A549 (cell line): Measurements from ENCODE around the gene NFIA. TPM values are rescaled to one million over a fixed set of nuclear protein-coding genes. Genes with fewer than 3 reads are reported as not detected.

Experiments
- ATAC-seq, 2 experiments: fragments of 200-7000 bp in 1 of 2; fragments of >200 bp in 1 of 2; cut with Nextera tagmentation in 1 of 2; cut with Tn5 transposase in 1 of 2; 3 replicates each; pipeline versions ENCODE4 v1.8.0 to v1.9.1; 2018 to 2020; ENCODE audit warnings: mild to moderate bottlenecking in 1 of 2, moderate library complexity in 1 of 2
- CTCF ChIA-PET: fragments of 300-600 bp; sonication (Branson Sonifier 250); formaldehyde crosslinking; extraction: SDS; loops from one replicate; lab custom pipeline; 2021; ENCODE audit warnings: antibody characterized with exemption, inconsistent platforms; lab: Yijun Ruan, JAX
- POLR2A ChIA-PET: fragments of 350-600 bp; formaldehyde crosslinking; extraction: SDS; loops from one replicate; lab custom pipeline; 2021; ENCODE audit warnings: antibody characterized with exemption, inconsistent platforms; lab: Yijun Ruan, JAX
- DNase-seq, 2 experiments: peaks; one replicate each; pipeline versions ENCODE4 v3.0.0 to v3.0.0-alpha.2; 2011 to 2016; ENCODE audit warnings: low read depth in 1 of 2, low spot score in 1 of 2
- FAIRE-seq: peaks from 2 replicates; lab custom pipeline; 2011; peaks lifted over from hg19 to GRCh38; lab: Jason Lieb, UNC
- H3K27ac ChIP-seq, 2 experiments: fragments of >200 bp; sonication (Bioruptor Twin); formaldehyde crosslinking; 3 replicates each; pipeline ENCODE4 v1.5.1; 2016 to 2017
- H3K4me1 ChIP-seq: fragments of >200 bp; sonication (Bioruptor Twin); formaldehyde crosslinking; 3 replicates; pipeline ENCODE4 v1.6.1; 2016
- H3K4me2 ChIP-seq: fragments of >200 bp; sonication (Bioruptor Twin); formaldehyde crosslinking; 3 replicates; pipeline ENCODE4 v1.6.1; 2016
- H3K4me3 ChIP-seq: fragments of >200 bp; sonication (Bioruptor Twin); formaldehyde crosslinking; 3 replicates; pipeline ENCODE4 v1.5.1; 2016
- H3K9me3 ChIP-seq: fragments of >200 bp; sonication (Bioruptor Twin); formaldehyde crosslinking; 3 replicates; pipeline ENCODE4 v1.6.1; 2016
- BHLHE40 ChIP-seq: IDR thresholded peaks from 2 replicates; pipeline ENCODE4 v1.6.1; 2012; ENCODE audit warnings: low read depth, low read length, inconsistent platforms
- CBX8 ChIP-seq: fragments of 200-600 bp; sonication (generic); IDR thresholded peaks from 2 replicates; pipeline ENCODE4 v1.6.1; 2016
- CEBPB ChIP-seq, 2 experiments: fragments of >200 bp in 1 of 2; sonication (Bioruptor Twin) in 1 of 2; formaldehyde crosslinking in 1 of 2; IDR thresholded peaks; 2 replicates each; pipeline ENCODE4 v1.6.1; 2012 to 2016
- CHD4 ChIP-seq: fragments of 200-600 bp; sonication (generic); IDR thresholded peaks from 2 replicates; pipeline ENCODE4 v1.6.1; 2016; ENCODE audit warnings: antibody characterized with exemption, mild to moderate bottlenecking, borderline replicate concordance
- EHF ChIP-seq: fragments of 250-450 bp; sonication (Bioruptor Pico); IDR thresholded peaks from 2 replicates; pipeline ENCODE4 v1.5.0; 2020; ENCODE audit warnings: mild to moderate bottlenecking
- EP300 ChIP-seq, 2 experiments: fragments of >200 bp; sonication (Bioruptor Twin); formaldehyde crosslinking; IDR thresholded peaks; 2 replicates in 1 of 2; 3 replicates in 1 of 2; pipeline ENCODE4 v1.6.1; 2016 to 2017
- ESRRA ChIP-seq: fragments of 150-350 bp; IDR thresholded peaks from 2 replicates; pipeline ENCODE4 v1.6.1; 2014; ENCODE audit warnings: mild to moderate bottlenecking, low read length, borderline replicate concordance
- FOSB ChIP-seq: fragments of 250-450 bp; sonication (Bioruptor Pico); IDR thresholded peaks from 2 replicates; pipeline ENCODE4 v1.5.0; 2020; ENCODE audit warnings: mild to moderate bottlenecking, moderate library complexity
- FOSL2 ChIP-seq, 2 experiments: fragments of 450-650 bp in 1 of 2; fragments of >200 bp in 1 of 2; sonication (Bioruptor Twin) in 1 of 2; formaldehyde crosslinking; IDR thresholded peaks; 2 replicates each; pipeline versions ENCODE4 v1.5.0 to v1.6.1; 2016 to 2020; ENCODE audit warnings: mild to moderate bottlenecking in 1 of 2, moderate library complexity in 1 of 2
- HEYL ChIP-seq: fragments of 250-450 bp; sonication (Bioruptor Pico); IDR thresholded peaks from 2 replicates; pipeline ENCODE4 v1.8.0; 2021; ENCODE audit warnings: mild to moderate bottlenecking, moderate library complexity
- HOXB13 ChIP-seq: fragments of 250-450 bp; sonication (Bioruptor Pico); IDR thresholded peaks from 2 replicates; pipeline ENCODE4 v1.5.0; 2020; ENCODE audit warnings: low read depth, mild to moderate bottlenecking, moderate library complexity
- JUN ChIP-seq, 2 experiments: fragments of >200 bp; sonication (Bioruptor Twin); formaldehyde crosslinking; IDR thresholded peaks; 2 replicates in 1 of 2; 3 replicates in 1 of 2; pipeline ENCODE4 v1.6.1; 2016 to 2017
- KDM1A ChIP-seq: fragments of 200-600 bp; sonication (generic); IDR thresholded peaks from 2 replicates; pipeline ENCODE4 v1.6.1; 2016; ENCODE audit warnings: low read depth, mild to moderate bottlenecking
- MAZ ChIP-seq: fragments of 150-350 bp; IDR thresholded peaks from 2 replicates; pipeline ENCODE4 v1.6.1; 2014; ENCODE audit warnings: antibody characterized with exemption, low read depth, low read length, borderline replicate concordance
- MYC ChIP-seq: IDR thresholded peaks from 2 replicates; pipeline ENCODE4 v1.6.1; 2012; ENCODE audit warnings: mild to moderate bottlenecking, inconsistent platforms, low read length, improper control_type of control experiment, borderline replicate concordance
- RARB ChIP-seq: fragments of 250-450 bp; sonication (Bioruptor Pico); IDR thresholded peaks from 2 replicates; pipeline ENCODE4 v1.8.0; 2021; ENCODE audit warnings: mild to moderate bottlenecking, moderate library complexity
- SMC3 ChIP-seq: fragments of >200 bp; sonication (Bioruptor Twin); formaldehyde crosslinking; IDR thresholded peaks from 3 replicates; pipeline ENCODE4 v1.6.1; 2018; ENCODE audit warnings: inconsistent platforms
- SREBF2 ChIP-seq: fragments of 450-650 bp; IDR thresholded peaks from 2 replicates; pipeline ENCODE4 v1.6.1; 2014; ENCODE audit warnings: mild to moderate bottlenecking, moderate library complexity
- TP53 ChIP-seq: fragments of 250-450 bp; sonication (Bioruptor Pico); IDR thresholded peaks from 2 replicates; pipeline ENCODE4 v1.5.0; 2021; ENCODE audit warnings: mild to moderate bottlenecking, moderate library complexity
- ZC3H11A ChIP-seq: fragments of 450-650 bp; IDR thresholded peaks from 2 replicates; pipeline ENCODE4 v1.6.1; 2014; ENCODE audit warnings: antibody characterized with exemption, mild to moderate bottlenecking
- WGBS: methylation state at CpG from one replicate; pipeline ENCODE4 v1.1.6; 2017; ENCODE audit errors: missing lambda C conversion rate; 5-methylcytosine and 5-hydroxymethylcytosine counted together
- polyA plus RNA-seq, 4 experiments: library from polyadenylated mRNA; depleted of rRNA in 3 of 4; stranded (reverse); fragments of >200 nt; fragmentation: RNase III in 1 of 4; extraction: RNeasy Plus Mini Kit Qiagen cat#74134 plus additional on column Dnase treatment in 1 of 4; gene quantifications; 2 replicates in 3 of 4; 3 replicates in 1 of 4; pipeline ENCODE4 v1.2.3, GENCODE V29; 2011 to 2017
- TF ChIP-seq, protein P1 (sequence below): IDR thresholded peaks from 2 replicates; pipeline ENCODE4 v1.6.1; 2012
- TF ChIP-seq, protein P2 (sequence below): fragments of 450-650 bp; IDR thresholded peaks from 2 replicates; pipeline ENCODE4 v1.6.1; 2014; ENCODE audit warnings: antibody characterized with exemption
- TF ChIP-seq, protein P3 (sequence below): fragments of 200-600 bp; sonication (generic); IDR thresholded peaks from 2 replicates; pipeline ENCODE4 v1.6.1; 2016; ENCODE audit warnings: antibody characterized with exemption, mild to moderate bottlenecking, moderate library complexity
- TF ChIP-seq, protein P4 (sequence below): fragments of >200 bp; sonication (Bioruptor Twin); formaldehyde crosslinking; IDR thresholded peaks from 3 replicates; pipeline ENCODE4 v1.5.1; 2016
- TF ChIP-seq, protein P5 (sequence below): fragments of >200 bp; sonication (Bioruptor Twin); formaldehyde crosslinking; IDR thresholded peaks from 3 replicates; pipeline ENCODE4 v1.6.1; 2016

Gene NFIA
- polyA plus RNA-seq, 2 of the 4 experiments (the other 2 are of a cell fraction) = 6.5 to 25.8 TPM

DNA sequence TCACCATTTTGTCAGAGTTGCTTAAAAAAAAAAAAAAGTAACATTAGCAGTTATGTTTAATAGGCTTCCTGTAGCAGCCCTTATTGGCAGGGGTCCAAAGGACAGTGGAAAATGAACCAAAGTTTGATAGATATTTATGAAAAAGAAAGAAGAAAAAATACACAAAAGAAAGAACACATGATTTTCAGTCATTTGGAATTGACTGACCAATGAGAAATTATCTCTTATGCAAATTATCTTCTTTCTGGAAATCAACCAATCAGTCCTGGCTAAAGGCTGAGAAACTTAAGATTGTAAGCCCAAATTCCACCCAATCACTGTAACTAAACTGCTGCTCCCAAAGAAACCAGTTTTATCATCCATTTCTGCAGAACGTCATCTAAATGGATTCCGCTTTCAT lies 360.2 kb downstream of the NFIA start:
- peak overlapping the region; percentile 80 to 83 for H3K27ac ChIP-seq
- POLR2A ChIA-PET = no interaction called here
- DNase-seq (no peak), FAIRE-seq (no peak), ATAC-seq (no peak)
- CTCF ChIA-PET = interaction anchor here (1.1 kb wide), 1 partner anchor 17 kb away, joined by 3 read pairs; no protein-coding TSS in a partner anchor
- H3K4me3 ChIP-seq = no peak overlapping the region
- H3K4me1 ChIP-seq = peaks cover 53% of the 10 kb centered on the region
- WGBS = 97% methylated on average over 2 of the region's 2 CpGs
- peak overlapping the region; percentile 57; the same call in 1 of the 3 replicates for H3K4me2 ChIP-seq
- TF ChIP-seq, protein P1, sequence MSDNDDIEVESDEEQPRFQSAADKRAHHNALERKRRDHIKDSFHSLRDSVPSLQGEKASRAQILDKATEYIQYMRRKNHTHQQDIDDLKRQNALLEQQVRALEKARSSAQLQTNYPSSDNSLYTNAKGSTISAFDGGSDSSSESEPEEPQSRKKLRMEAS = no peak
- TF ChIP-seq HOXB13 (no peak), SREBF2 (no peak), MYC (no peak), EP300 (IDR thresholded peaks at IDR 0.05) (no peak), CHD4 (no peak), FOSL2 (IDR thresholded peaks at IDR 0.05) (no peak), FOSL2 (CRISPR knock-in tag; IDR thresholded peaks at IDR 0.05) (no peak), SMC3 (no peak)
- TF ChIP-seq, protein P2, sequence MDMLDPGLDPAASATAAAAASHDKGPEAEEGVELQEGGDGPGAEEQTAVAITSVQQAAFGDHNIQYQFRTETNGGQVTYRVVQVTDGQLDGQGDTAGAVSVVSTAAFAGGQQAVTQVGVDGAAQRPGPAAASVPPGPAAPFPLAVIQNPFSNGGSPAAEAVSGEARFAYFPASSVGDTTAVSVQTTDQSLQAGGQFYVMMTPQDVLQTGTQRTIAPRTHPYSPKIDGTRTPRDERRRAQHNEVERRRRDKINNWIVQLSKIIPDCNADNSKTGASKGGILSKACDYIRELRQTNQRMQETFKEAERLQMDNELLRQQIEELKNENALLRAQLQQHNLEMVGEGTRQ = no peak
- H3K9me3 ChIP-seq = no peaks in the 10 kb centered on the region

DNA sequence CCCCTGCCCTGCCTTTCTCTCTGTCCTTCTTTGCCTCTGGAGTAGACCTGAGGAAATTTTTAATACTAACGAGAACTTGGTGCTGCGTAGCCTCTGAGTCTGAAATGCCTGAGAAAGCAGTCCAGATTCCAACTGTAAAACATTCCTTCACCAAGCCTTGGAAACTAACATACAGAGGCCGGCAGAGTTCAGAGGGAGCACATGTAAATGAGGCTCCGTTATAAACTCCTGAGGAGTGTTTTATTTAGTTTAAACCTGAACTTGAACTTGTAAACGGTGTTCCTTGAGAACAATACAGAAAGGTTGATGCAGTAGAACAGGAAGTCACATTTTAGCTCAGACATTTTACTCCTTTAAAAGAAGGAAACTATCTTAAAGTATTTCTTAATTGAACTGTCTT lies 361.9 kb downstream of the NFIA start:
- Histone ChIP-seq H3K27ac (peak overlapping the region; percentile 80 to 83; a peak in 5 of 6 replicates), H3K4me3 (no peak overlapping the region), H3K4me2 (no peak overlapping the region), H3K4me1 (peaks cover 55% of the 10 kb centered on the region), H3K9me3 (no peaks in the 10 kb centered on the region)
- DNase-seq (no peak), FAIRE-seq (no peak), ATAC-seq (no peak)
- POLR2A ChIA-PET = no interaction called here
- WGBS = 76% methylated on average over 5 of the region's 5 CpGs
- no peak for TF ChIP-seq CBX8
- no peak for TF ChIP-seq CHD4
- TF ChIP-seq FOSB (CRISPR knock-in tag) = no peak
- TF ChIP-seq FOSL2 (IDR thresholded peaks at IDR 0.05) = no peak
- no peak for TF ChIP-seq FOSL2 (CRISPR knock-in tag; IDR thresholded peaks at IDR 0.05)
- TF ChIP-seq, protein P3, sequence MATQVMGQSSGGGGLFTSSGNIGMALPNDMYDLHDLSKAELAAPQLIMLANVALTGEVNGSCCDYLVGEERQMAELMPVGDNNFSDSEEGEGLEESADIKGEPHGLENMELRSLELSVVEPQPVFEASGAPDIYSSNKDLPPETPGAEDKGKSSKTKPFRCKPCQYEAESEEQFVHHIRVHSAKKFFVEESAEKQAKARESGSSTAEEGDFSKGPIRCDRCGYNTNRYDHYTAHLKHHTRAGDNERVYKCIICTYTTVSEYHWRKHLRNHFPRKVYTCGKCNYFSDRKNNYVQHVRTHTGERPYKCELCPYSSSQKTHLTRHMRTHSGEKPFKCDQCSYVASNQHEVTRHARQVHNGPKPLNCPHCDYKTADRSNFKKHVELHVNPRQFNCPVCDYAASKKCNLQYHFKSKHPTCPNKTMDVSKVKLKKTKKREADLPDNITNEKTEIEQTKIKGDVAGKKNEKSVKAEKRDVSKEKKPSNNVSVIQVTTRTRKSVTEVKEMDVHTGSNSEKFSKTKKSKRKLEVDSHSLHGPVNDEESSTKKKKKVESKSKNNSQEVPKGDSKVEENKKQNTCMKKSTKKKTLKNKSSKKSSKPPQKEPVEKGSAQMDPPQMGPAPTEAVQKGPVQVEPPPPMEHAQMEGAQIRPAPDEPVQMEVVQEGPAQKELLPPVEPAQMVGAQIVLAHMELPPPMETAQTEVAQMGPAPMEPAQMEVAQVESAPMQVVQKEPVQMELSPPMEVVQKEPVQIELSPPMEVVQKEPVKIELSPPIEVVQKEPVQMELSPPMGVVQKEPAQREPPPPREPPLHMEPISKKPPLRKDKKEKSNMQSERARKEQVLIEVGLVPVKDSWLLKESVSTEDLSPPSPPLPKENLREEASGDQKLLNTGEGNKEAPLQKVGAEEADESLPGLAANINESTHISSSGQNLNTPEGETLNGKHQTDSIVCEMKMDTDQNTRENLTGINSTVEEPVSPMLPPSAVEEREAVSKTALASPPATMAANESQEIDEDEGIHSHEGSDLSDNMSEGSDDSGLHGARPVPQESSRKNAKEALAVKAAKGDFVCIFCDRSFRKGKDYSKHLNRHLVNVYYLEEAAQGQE = no peak
- no peak for TF ChIP-seq JUN (IDR thresholded peaks at IDR 0.05)
- TF ChIP-seq, protein P4, sequence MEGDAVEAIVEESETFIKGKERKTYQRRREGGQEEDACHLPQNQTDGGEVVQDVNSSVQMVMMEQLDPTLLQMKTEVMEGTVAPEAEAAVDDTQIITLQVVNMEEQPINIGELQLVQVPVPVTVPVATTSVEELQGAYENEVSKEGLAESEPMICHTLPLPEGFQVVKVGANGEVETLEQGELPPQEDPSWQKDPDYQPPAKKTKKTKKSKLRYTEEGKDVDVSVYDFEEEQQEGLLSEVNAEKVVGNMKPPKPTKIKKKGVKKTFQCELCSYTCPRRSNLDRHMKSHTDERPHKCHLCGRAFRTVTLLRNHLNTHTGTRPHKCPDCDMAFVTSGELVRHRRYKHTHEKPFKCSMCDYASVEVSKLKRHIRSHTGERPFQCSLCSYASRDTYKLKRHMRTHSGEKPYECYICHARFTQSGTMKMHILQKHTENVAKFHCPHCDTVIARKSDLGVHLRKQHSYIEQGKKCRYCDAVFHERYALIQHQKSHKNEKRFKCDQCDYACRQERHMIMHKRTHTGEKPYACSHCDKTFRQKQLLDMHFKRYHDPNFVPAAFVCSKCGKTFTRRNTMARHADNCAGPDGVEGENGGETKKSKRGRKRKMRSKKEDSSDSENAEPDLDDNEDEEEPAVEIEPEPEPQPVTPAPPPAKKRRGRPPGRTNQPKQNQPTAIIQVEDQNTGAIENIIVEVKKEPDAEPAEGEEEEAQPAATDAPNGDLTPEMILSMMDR = no peak
- TF ChIP-seq EHF (CRISPR knock-in tag) = no peak
- TF ChIP-seq, protein P5, sequence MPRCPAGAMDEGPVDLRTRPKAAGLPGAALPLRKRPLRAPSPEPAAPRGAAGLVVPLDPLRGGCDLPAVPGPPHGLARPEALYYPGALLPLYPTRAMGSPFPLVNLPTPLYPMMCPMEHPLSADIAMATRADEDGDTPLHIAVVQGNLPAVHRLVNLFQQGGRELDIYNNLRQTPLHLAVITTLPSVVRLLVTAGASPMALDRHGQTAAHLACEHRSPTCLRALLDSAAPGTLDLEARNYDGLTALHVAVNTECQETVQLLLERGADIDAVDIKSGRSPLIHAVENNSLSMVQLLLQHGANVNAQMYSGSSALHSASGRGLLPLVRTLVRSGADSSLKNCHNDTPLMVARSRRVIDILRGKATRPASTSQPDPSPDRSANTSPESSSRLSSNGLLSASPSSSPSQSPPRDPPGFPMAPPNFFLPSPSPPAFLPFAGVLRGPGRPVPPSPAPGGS = no peak
- no peak for TF ChIP-seq ESRRA
- TF ChIP-seq KDM1A = no peak
- no peak for TF ChIP-seq ZC3H11A
- TF ChIP-seq BHLHE40 = no peak
- no peak for TF ChIP-seq MAZ
- TF ChIP-seq HEYL (CRISPR knock-in tag) = no peak
- no peak for TF ChIP-seq RARB (CRISPR knock-in tag)
- no peak for TF ChIP-seq TP53 (CRISPR knock-in tag)
- TF ChIP-seq CEBPB (IDR thresholded peaks at IDR 0.05) = no peak
- CTCF ChIA-PET = interaction anchor here (0.6 to 1.5 kb wide), 2 partner anchors 8 to 551 kb away, joined by 5 read pairs; no protein-coding TSS in a partner anchor
